ENCODE data around the gene PRKAG2.

DNA sequence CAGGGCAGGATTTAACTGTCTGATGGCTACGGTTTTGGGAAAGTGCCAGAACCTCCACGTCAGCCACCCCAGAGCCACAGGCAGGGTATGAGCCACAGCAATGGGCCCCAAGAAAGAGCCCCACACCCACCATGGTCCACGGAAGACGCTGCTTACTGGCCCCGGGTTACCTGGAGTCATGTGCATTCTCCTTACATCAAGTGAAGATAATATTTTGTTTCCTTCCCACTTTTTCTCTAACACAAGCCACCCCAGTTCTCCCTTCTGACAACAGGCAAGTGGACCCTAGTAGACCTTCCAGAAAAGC, 67.1 kb downstream of the PRKAG2 start:
- TF ChIP-seq POLR2A (IDR thresholded peaks at IDR 0.05; ENCODE audit: low read length) (no peak), GATA1 (IDR thresholded peaks at IDR 0.05; ENCODE audit: low read depth, low read length) (no peak)
